Osteoblast (primary cell): ENCODE data around the gene EXOG. TPM values are rescaled to one million over a fixed set of nuclear protein-coding genes. Genes with fewer than 3 reads are reported as not detected.

Experiments
- DNase-seq: peaks from one replicate; pipeline ENCODE4 v3.0.0; 2011; ENCODE audit warnings: low spot score, mixed read lengths; ENCODE audit not compliant: insufficient read length; ENCODE audit errors: missing footprints
- H2AFZ ChIP-seq: 2 replicates; pipeline ENCODE4 v1.6.0; 2011; ENCODE audit warnings: mild to moderate bottlenecking, low read length
- H3K27ac ChIP-seq: 2 replicates; pipeline ENCODE4 v1.5.1; 2011; ENCODE audit warnings: mild to moderate bottlenecking, low read depth, low read length, moderate library complexity
- H3K27me3 ChIP-seq: 2 replicates; pipeline ENCODE4 v1.6.0; 2012; ENCODE audit warnings: mild to moderate bottlenecking, control low read depth, inconsistent platforms, low read length, moderate library complexity; ENCODE audit not compliant: insufficient read depth
- H3K36me3 ChIP-seq: 2 replicates; pipeline ENCODE4 v1.5.1; 2011; ENCODE audit warnings: mild to moderate bottlenecking, low read length, control low read depth, moderate library complexity; ENCODE audit not compliant: insufficient read depth
- H3K4me1 ChIP-seq: 2 replicates; pipeline ENCODE4 v1.5.1; 2011; ENCODE audit warnings: mild to moderate bottlenecking, low read length, control low read depth, moderate library complexity; ENCODE audit not compliant: insufficient read depth
- H3K4me2 ChIP-seq: 2 replicates; pipeline ENCODE4 v1.6.0; 2011; ENCODE audit warnings: mild to moderate bottlenecking, low read length; ENCODE audit not compliant: insufficient read depth
- H3K4me3 ChIP-seq: fragments of 200-600 bp; sonication (generic); 3 replicates; pipeline ENCODE4 v1.5.1; 2012; ENCODE audit warnings: mild to moderate bottlenecking, low read length, inconsistent platforms; ENCODE audit not compliant: insufficient read depth
- H3K79me2 ChIP-seq: 2 replicates; pipeline ENCODE4 v1.6.0; 2012; ENCODE audit warnings: mild to moderate bottlenecking, low read length, control low read depth, inconsistent platforms; ENCODE audit not compliant: insufficient read depth
- H3K9me3 ChIP-seq: 2 replicates; pipeline ENCODE4 v1.5.1; 2011; ENCODE audit warnings: low read depth, low read length, control low read depth
- H4K20me1 ChIP-seq: 2 replicates; pipeline ENCODE4 v1.6.0; 2012; ENCODE audit warnings: mild to moderate bottlenecking, low read length, control low read depth; ENCODE audit not compliant: insufficient read depth
- total RNA-seq: library from RNA; depleted of rRNA; stranded (reverse); fragments of >200 nt; gene quantifications from 2 replicates; pipeline ENCODE4 v1.2.3, GENCODE V29; 2012
- TF ChIP-seq, protein P1 (sequence below): IDR thresholded peaks from 2 replicates; pipeline ENCODE4 v1.5.1; 2011; ENCODE audit warnings: mild to moderate bottlenecking, low read depth, low read length, moderate library complexity; ENCODE audit errors: extremely low read depth

The EXOG gene
- total RNA-seq, 1 donor: 14.5 TPM

DNA sequence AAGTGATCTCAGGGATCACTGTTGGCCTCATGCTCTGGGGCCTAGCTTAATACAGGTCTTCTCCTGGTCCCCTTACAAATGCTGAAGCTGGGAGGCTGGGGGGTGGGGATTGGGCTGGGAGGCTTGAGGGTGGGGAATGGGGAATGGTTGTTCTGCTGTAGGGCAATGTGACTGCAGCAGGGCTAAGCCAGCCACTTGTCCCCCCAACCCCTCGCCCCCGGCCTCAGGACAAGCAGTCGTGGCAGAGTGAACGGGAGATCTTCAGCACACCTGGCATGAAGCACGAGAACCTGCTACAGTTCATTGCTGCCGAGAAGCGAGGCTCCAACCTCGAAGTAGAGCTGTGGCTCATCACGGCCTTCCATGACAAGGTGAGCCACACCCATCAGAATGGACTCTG lies 17.2 kb upstream of the EXOG start:
- TF ChIP-seq, protein P1, sequence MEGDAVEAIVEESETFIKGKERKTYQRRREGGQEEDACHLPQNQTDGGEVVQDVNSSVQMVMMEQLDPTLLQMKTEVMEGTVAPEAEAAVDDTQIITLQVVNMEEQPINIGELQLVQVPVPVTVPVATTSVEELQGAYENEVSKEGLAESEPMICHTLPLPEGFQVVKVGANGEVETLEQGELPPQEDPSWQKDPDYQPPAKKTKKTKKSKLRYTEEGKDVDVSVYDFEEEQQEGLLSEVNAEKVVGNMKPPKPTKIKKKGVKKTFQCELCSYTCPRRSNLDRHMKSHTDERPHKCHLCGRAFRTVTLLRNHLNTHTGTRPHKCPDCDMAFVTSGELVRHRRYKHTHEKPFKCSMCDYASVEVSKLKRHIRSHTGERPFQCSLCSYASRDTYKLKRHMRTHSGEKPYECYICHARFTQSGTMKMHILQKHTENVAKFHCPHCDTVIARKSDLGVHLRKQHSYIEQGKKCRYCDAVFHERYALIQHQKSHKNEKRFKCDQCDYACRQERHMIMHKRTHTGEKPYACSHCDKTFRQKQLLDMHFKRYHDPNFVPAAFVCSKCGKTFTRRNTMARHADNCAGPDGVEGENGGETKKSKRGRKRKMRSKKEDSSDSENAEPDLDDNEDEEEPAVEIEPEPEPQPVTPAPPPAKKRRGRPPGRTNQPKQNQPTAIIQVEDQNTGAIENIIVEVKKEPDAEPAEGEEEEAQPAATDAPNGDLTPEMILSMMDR: no peak
- Histone ChIP-seq H3K27ac (no peak overlapping the region), H3K27me3 (no peaks in the 10 kb centered on the region), H4K20me1 (no peaks in the 10 kb centered on the region), H3K4me2 (no peak overlapping the region), H3K4me3 (no peak overlapping the region), H3K79me2 (no peaks in the 10 kb centered on the region), H3K36me3 (peaks cover 2% of the 10 kb centered on the region), H3K9me3 (no peaks in the 10 kb centered on the region), H2AFZ (no peak overlapping the region), H3K4me1 (no peaks in the 10 kb centered on the region)
- no peak for DNase-seq

DNA sequence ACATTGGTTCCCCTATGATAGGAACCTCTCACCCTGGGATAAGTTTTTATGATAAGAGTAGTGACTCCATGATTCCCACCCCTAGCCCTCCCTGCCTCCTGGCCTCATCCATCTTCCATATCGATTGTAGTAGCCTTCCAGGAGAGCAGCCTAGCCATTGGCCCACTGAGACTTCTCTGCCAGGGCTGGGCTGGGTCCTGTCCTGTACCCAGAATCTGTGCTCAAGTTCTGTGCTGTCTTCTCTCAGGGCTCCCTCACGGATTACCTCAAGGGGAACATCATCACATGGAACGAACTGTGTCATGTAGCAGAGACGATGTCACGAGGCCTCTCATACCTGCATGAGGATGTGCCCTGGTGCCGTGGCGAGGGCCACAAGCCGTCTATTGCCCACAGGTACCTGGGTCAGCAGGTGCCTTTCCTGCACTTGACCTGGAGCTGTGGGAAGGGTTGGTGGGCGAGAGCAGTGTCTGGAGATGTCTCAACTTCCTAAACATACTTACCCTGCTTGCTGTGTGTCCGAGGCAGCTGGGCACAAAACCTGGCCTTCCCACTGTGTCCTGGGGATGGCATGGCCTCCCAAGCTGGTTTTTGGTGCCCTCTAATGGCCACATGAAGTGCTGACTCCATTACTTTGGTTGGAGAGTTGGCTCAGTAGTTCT lies 16.6 kb upstream of the EXOG start:
- Histone ChIP-seq H3K9me3 (no peaks in the 10 kb centered on the region), H3K4me2 (no peak overlapping the region), H3K79me2 (no peaks in the 10 kb centered on the region), H3K4me3 (no peak overlapping the region), H3K27me3 (no peaks in the 10 kb centered on the region), H3K4me1 (no peaks in the 10 kb centered on the region), H3K36me3 (peaks cover 2% of the 10 kb centered on the region), H4K20me1 (no peaks in the 10 kb centered on the region), H3K27ac (no peak overlapping the region), H2AFZ (no peak overlapping the region)
- TF ChIP-seq, protein P1: peak; percentile 93
- peak; percentile 96 for DNase-seq

DNA sequence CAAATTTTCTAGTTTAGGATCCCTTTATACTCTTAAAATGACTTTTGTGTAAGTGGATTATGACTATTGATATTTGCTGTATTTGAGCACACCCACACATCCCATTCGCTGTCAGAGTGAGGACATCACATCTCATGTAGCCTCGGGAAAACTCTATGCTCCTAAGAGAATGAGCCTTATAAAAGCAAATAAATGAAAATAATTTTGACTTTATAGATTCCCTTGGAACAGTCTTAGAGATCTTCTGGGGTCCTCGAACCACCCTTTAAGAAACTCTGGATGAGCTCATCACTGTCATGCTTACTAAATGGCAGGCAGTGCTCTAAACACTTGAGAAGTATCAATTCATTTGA lies 16.1 kb upstream of the EXOG start:
- no peaks in the 10 kb centered on the region for H3K79me2 ChIP-seq
- no peaks in the 10 kb centered on the region for H3K9me3 ChIP-seq
- TF ChIP-seq, protein P1: no peak
- no peak for DNase-seq
- no peak overlapping the region for H3K4me3 ChIP-seq
- no peaks in the 10 kb centered on the region for H3K4me1 ChIP-seq
- H4K20me1 ChIP-seq: no peaks in the 10 kb centered on the region
- H3K36me3 ChIP-seq: peaks cover 2% of the 10 kb centered on the region
- no peak overlapping the region for H3K27ac ChIP-seq
- no peak overlapping the region for H2AFZ ChIP-seq
- H3K27me3 ChIP-seq: no peaks in the 10 kb centered on the region
- H3K4me2 ChIP-seq: no peak overlapping the region

DNA sequence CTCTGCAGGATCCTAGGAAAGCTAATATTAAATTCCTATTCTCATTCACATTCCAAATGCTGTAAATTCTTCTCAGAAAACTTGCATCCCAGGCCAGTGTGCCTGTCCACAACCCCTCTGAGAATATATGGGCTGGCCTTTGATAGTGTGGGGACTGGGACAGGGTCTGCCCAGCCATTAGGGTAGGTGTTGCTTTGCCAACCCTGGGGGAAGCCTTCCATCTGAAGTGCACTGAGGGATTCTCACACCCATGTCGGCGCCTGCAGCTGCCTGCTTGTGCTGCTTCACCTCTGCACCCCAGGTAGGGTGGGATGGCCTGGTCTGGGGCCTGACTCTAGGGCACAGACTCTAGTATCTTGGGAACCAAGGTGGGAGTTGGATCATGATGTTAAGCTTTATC lies 15.2 kb upstream of the EXOG start:
- peaks cover 2% of the 10 kb centered on the region for H3K36me3 ChIP-seq
- no peak overlapping the region for H3K27ac ChIP-seq
- DNase-seq: no peak
- no peaks in the 10 kb centered on the region for H3K4me1 ChIP-seq
- no peaks in the 10 kb centered on the region for H3K27me3 ChIP-seq
- H2AFZ ChIP-seq: no peak overlapping the region
- no peaks in the 10 kb centered on the region for H3K79me2 ChIP-seq
- H3K4me2 ChIP-seq: no peak overlapping the region
- H3K9me3 ChIP-seq: no peaks in the 10 kb centered on the region
- no peak overlapping the region for H3K4me3 ChIP-seq
- no peaks in the 10 kb centered on the region for H4K20me1 ChIP-seq
- TF ChIP-seq, protein P1: no peak
